Adrenal gland (tissue), 12 donors: ENCODE data around the gene RNASE4. TPM values are rescaled to one million over a fixed set of nuclear protein-coding genes. Genes with fewer than 3 reads are reported as not detected.
A peak's percentile ranks its signal among the peaks of the same experiment; 100 is the strongest.

Experiments used
- DNase-seq, 7 donors: peaks; one replicate each; pipeline ENCODE4 v3.0.0-alpha.2; 2019 to 2020
- H3K27ac ChIP-seq, 5 donors: fragments of 200-600 bp; sonication (generic) in 4 of 5; 1 replicate in 3 of 5; 2 replicates in 2 of 5; pipeline versions ENCODE4 v1.5.1 to v1.8.0; 2016 to 2020; ENCODE audit warnings: mild to moderate bottlenecking in 1 of 5
- H3K27me3 ChIP-seq: fragments of 200-600 bp; 2 replicates; pipeline ENCODE4 v1.8.0; 2021
- H3K36me3 ChIP-seq, 2 donors: fragments of 200-600 bp; replicated peaks in 1 of 2; 1 replicate in 1 of 2; 2 replicates in 1 of 2; pipeline versions ENCODE4 v1.5.1 to v1.8.0; 2018 to 2022
- H3K4me1 ChIP-seq, 2 donors: fragments of 200-600 bp; replicated peaks in 1 of 2; 1 replicate in 1 of 2; 2 replicates in 1 of 2; pipeline versions ENCODE4 v1.5.1 to v1.8.0; 2018 to 2021
- H3K4me3 ChIP-seq, 4 donors: fragments of 200-600 bp; sonication (generic) in 3 of 4; one replicate each; pipeline ENCODE4 v1.5.1; 2016 to 2018
- H3K9me3 ChIP-seq, 3 donors: fragments of 200-600 bp; sonication (generic) in 1 of 3; replicated peaks in 1 of 3; 1 replicate in 2 of 3; 2 replicates in 1 of 3; pipeline versions ENCODE4 v1.5.1 to v1.8.0; 2016 to 2021
- POLR2A ChIP-seq, 2 donors: fragments of 450-650 bp; IDR thresholded peaks; one replicate each; pipeline ENCODE4 v1.6.1; 2017; ENCODE audit warnings: antibody characterized with exemption in 2 of 2, mild to moderate bottlenecking in 2 of 2, moderate library complexity in 1 of 2
- WGBS, 4 donors: extraction: QIAGEN DNeasy Blood & Tissue Kit in 2 of 4; methylation state at CpG; one replicate each; pipeline versions ENCODE4 v1.1.5 to v1.1.7; 2013 to 2017; 5-methylcytosine and 5-hydroxymethylcytosine counted together
- intact Hi-C, 2 donors: fragments of 100-400 bp; cut with DNase I; formaldehyde crosslinking; loops; one replicate each; pipeline versions ENCODE4 v1.14.1 to v1.15.0; 2022 to 2023
- polyA plus RNA-seq, 3 donors: library from polyadenylated mRNA; stranded (reverse); fragments of 200-250 nt in 2 of 3; fragments of 350-450 nt in 1 of 3; fragmentation: Illumina TruSeq in 1 of 3; extraction: RNeasy Lipid Tissue Mini Kit (QIAGEN cat#74804) in 1 of 3; gene quantifications; one replicate each; pipeline ENCODE4 v1.2.3, GENCODE V29; 2013 to 2014
- total RNA-seq, 9 donors: library from RNA; depleted of rRNA in 4 of 9; stranded (reverse); fragments of >200 nt in 4 of 9; fragments of 120-200 nt in 1 of 9; fragmentation: NEBNext Ultra II Directional in 1 of 9; extraction: Animal tissue kit (Norgen Biotek cat#: 25700) in 1 of 9; gene quantifications; one replicate each; pipeline versions ENCODE4 v1.1.0 to v1.2.4, GENCODE V29; 2013 to 2023
- TF ChIP-seq, protein P1 (sequence below), 6 experiments: fragments of 450-650 bp in 4 of 6; fragments of 200-600 bp in 2 of 6; sonication (generic) in 1 of 6; IDR thresholded peaks; 1 replicate in 5 of 6; 2 replicates in 1 of 6; pipeline versions ENCODE4 v1.5.1 to v1.8.0; 2016 to 2021; ENCODE audit warnings: antibody characterized with exemption in 6 of 6, mild to moderate bottlenecking in 2 of 6, moderate library complexity in 1 of 6
- donor health status: healthy with polysubstance abuse.
- donor health status: Bipolar disorder and iron deficiency.
- donor health status: DM: yes; HTN: yes; CAD: no.
- donor health status: DM: no; HTN: no; CAD: no.
- donor health status: DM: no; HTN: no; CAD: no.
- donor health status: DM: yes; HTN: yes; CAD: no.

The RNASE4 gene
- total and polyA plus RNA-seq, 12 donors = 1.2 to 24.9 (median 7.8) TPM

GRCh38 chr14:20711261-20711660, 26.9 kb downstream of the RNASE4 start:
- H3K9me3 ChIP-seq = no peaks in the 10 kb centered on the region
- TF ChIP-seq, protein P1, sequence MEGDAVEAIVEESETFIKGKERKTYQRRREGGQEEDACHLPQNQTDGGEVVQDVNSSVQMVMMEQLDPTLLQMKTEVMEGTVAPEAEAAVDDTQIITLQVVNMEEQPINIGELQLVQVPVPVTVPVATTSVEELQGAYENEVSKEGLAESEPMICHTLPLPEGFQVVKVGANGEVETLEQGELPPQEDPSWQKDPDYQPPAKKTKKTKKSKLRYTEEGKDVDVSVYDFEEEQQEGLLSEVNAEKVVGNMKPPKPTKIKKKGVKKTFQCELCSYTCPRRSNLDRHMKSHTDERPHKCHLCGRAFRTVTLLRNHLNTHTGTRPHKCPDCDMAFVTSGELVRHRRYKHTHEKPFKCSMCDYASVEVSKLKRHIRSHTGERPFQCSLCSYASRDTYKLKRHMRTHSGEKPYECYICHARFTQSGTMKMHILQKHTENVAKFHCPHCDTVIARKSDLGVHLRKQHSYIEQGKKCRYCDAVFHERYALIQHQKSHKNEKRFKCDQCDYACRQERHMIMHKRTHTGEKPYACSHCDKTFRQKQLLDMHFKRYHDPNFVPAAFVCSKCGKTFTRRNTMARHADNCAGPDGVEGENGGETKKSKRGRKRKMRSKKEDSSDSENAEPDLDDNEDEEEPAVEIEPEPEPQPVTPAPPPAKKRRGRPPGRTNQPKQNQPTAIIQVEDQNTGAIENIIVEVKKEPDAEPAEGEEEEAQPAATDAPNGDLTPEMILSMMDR (IDR thresholded peaks at IDR 0.05) = no peak
- no peak for TF ChIP-seq POLR2A (IDR thresholded peaks at IDR 0.05)
- intact Hi-C loops = no loop called here
- WGBS, 4 donors = 63 to 79% (median 65%) methylated on average over 3 to 4 of the region's 4 CpGs
- no peak overlapping the region for H3K27ac ChIP-seq
- no peaks in the 10 kb centered on the region for H3K36me3 ChIP-seq
- DNase-seq = no peak
- H3K4me1 ChIP-seq = no peaks in the 10 kb centered on the region
- no peaks in the 10 kb centered on the region for H3K27me3 ChIP-seq
- H3K4me3 ChIP-seq = no peak overlapping the region

DNA sequence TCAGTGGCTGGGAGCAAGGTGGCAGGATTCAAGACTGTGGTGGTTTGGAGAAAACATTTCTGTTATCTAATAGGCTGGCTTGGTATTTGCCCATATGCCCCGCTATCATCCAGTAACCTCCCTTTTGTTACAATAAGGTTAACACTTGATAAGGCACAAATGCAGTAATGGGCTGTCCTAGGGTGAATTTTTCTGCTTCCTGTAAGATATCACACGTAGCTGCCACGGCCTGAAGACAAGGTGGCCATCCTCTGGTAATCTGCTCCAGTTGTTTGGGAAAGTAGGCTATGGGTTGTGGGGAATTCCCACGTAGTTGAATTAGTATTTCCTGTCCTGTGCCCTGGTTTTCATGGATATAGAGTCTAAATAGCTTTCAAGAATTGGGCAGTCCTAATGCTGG, 27.3 kb downstream of the RNASE4 start:
- DNase-seq = no peak
- WGBS, 4 donors = 51 to 80% (median 59%) methylated on average over 4 of the region's 4 CpGs
- Histone ChIP-seq H3K4me1 (no peaks in the 10 kb centered on the region), H3K4me3 (no peak overlapping the region), H3K36me3 (no peaks in the 10 kb centered on the region), H3K27ac (no peak overlapping the region), H3K9me3 (no peaks in the 10 kb centered on the region), H3K27me3 (no peaks in the 10 kb centered on the region)
- intact Hi-C loops = no loop called here
- TF ChIP-seq, protein P1 (IDR thresholded peaks at IDR 0.05) = no peak
- TF ChIP-seq POLR2A (IDR thresholded peaks at IDR 0.05) = no peak

DNA sequence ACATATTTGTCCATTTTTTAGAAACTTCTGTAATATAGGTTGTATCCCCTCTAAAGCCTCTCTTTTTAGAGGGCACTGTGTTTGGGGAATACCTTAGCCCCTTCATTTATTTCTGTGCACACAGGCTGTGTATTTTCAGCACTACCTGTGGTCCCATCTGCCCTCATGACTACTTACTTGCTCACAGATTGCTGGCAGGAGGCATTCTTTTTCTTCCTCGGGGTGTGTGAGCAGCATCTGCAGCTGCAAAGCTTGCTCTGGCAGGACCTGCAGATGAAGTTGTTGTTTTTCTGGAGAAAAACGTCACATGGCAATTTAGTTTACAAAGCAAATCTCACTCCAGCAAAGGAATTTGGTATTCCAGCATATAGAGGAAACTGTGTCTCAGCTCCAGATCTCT, 28.5 kb downstream of the RNASE4 start:
- H3K4me1 ChIP-seq = no peaks in the 10 kb centered on the region
- WGBS, 4 donors = 34 to 42% (median 40%) methylated on average over 2 of the region's 2 CpGs
- no peak for TF ChIP-seq POLR2A (IDR thresholded peaks at IDR 0.05)
- TF ChIP-seq, protein P1 (IDR thresholded peaks at IDR 0.05) = no peak
- H3K9me3 ChIP-seq = no peaks in the 10 kb centered on the region
- H3K27ac ChIP-seq = no peak overlapping the region
- no peak overlapping the region for H3K4me3 ChIP-seq
- H3K27me3 ChIP-seq = no peaks in the 10 kb centered on the region
- H3K36me3 ChIP-seq = no peaks in the 10 kb centered on the region
- DNase-seq = no peak
- intact Hi-C loops = no loop called here

GRCh38 chr14:20714593-20715250, 30.4 kb downstream of the RNASE4 start:
- no peaks in the 10 kb centered on the region for H3K9me3 ChIP-seq
- no peak for TF ChIP-seq POLR2A (IDR thresholded peaks at IDR 0.05)
- TF ChIP-seq, protein P1 (IDR thresholded peaks at IDR 0.05) = no peak
- intact Hi-C loops = no loop called here
- H3K4me1 ChIP-seq = no peaks in the 10 kb centered on the region
- 16 to 37% (median 30%) methylated on average over 4 of the region's 4 CpGs for WGBS, 4 donors
- H3K27me3 ChIP-seq = no peaks in the 10 kb centered on the region
- peak; percentile 58 to 92 (median 84) for DNase-seq
- H3K4me3 ChIP-seq = no peak overlapping the region
- H3K36me3 ChIP-seq = no peaks in the 10 kb centered on the region
- peak overlapping the region in 4 of 5 donors; percentile 1 to 93 (median 42) for H3K27ac ChIP-seq
